HG03521 (cell line): Measurements from ENCODE around the gene BFSP2.
"Not testable (repeated sequence)": the region's sequence is repeated elsewhere in the genome, so short reads cannot be mapped to it uniquely, and the experiment has no call there.

Source experiments
- ATAC-seq: cut with Tn5 transposase; IDR thresholded peaks from one replicate; pipeline ENCODE4 v1.9.1; 2021; ENCODE audit warnings: mild to moderate bottlenecking, moderate library complexity; ENCODE audit not compliant: unreplicated experiment

Gene BFSP2

DNA sequence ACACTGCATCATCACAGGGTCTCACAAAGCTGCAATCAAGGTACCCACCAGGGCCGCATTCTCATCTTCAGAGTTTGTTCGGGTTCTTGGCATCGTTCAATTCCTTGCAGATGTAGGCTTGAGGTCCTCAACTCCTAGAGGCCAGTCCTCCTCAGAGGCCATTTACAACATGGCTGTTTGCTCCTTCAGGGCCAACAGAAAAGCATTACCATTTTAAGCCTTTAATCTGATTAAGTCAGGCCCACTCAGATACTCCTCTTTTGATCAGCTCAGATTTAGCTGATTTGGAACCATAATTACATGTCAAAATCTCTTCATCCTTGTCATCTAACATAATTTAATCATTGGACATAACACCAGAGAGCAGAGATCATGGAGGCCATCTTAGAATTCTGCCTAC lies 55.4 kb downstream of the BFSP2 start:
- ATAC-seq: no peak

DNA sequence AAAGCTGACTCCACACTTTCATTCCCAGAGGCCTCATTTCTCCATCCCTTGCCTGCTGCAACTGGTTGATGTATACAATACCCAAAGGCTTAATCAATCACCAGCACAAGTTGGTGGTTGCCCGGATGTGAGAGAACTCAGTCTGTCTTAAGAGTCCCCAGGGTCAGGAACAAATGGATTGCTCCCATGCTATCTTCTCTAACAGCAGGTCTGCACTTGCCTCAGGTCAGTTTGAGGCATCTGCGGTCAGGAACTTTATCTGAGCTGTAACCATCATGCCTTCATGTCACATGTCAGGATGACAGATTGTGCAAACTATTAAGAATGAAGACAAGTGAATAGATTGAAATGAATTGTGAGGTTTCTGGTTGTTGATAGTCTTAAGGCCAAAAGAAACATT lies 56.1 kb downstream of the BFSP2 start:
- no peak for ATAC-seq

DNA sequence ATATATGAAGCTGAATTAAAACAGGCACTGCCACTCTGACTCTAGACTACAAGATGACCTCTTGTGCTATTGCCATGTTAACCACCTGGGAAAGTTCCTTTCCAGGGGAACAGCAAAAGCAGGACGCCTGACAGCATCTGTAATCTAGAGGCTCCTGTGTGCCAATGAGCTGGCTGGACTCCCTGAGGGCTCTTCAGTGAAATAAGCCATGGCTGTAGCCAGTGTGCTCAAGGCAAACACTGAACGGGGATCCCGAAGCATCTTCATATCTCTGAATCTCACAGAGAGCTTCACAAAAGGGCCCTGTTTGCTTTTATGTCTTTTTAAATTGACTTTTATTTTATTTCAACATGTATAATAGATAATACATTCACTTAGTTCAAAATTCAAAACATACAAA lies 57.2 kb downstream of the BFSP2 start:
- ATAC-seq: no peak

DNA sequence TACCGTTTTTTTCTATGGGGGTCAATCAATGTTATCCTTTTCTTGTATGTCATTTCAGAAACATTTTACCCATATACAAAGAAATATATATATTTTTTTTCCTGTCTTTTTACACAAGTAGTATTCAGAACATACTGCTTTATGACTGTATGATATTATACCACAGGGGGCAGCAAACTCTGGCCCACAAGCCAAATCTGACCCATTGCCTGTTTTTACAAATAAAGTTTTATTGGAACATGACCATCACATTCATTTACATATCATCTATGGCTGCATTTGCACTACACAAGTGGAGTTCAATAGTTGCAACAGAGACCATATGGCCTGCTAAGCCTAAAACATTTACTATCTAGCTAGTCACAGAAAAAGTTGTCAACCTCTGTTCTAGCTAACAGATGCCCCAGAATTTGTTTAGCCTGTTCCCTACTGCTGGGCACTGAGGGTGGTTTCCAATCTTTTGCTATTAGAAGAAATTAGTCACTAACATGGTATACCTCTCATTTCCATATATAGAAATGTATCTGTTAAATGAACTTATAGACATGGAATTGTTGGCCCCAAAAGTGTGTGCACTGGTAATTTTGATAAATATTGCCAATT lies 57.7 kb downstream of the BFSP2 start:
- ATAC-seq: no peak

DNA sequence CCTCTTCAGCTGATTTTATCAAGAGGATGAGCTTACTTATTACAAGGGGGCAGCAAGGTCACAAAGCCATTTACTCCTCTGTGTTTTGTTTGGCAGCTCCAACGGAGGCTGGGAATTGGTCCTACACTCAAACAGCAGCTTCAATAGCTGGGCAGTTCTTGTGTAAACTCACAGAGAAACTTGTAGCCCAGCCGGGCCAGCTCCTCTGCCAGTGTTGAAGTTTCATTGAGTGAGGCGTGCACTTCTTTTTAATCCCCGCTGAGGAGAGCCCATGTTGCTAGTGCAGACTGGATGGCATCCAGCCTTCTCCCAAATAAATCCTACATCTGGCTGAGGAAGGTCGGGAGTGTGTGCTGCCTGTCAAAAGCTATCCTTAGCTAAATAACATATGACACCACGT lies 59.5 kb downstream of the BFSP2 start:
- ATAC-seq: no peak

DNA sequence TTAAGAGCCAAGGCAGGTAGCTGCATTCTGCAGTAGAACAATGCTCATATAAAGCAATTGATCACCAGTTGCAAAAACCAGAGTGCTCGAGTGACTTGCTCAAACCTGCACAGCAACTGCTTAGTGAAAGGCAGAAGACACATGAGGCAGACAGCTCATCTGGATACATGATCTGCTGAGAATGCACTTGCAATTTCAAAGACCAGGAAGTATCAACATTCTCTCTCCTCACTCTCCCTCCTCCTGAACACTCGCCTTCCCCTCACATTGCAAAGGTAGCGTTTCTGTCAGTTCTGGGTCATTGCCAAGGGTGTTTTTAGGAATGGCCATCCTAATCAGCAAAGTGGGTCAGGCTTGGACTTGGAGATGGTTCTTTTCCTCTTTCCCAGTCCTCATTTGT lies 61.0 kb downstream of the BFSP2 start:
- ATAC-seq: no peak

DNA sequence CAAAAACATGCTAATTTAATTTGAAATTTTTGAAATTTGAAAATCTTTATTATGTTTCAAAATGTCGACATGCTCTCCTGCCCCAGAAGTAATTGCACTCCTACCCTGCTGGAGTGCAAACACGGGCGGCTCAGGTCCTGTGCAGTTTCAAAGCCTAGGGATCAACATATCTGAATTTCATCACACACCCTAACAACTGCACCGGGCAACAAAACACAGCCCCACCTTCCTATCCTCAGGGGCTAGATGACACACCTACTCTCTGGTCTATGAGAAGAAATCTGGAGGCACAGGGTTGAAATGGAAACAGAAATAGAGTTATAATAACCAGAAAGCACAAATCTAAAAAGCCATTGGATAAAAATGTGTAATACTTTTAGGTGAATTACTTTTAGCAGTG lies 61.4 kb downstream of the BFSP2 start:
- ATAC-seq: no peak

DNA sequence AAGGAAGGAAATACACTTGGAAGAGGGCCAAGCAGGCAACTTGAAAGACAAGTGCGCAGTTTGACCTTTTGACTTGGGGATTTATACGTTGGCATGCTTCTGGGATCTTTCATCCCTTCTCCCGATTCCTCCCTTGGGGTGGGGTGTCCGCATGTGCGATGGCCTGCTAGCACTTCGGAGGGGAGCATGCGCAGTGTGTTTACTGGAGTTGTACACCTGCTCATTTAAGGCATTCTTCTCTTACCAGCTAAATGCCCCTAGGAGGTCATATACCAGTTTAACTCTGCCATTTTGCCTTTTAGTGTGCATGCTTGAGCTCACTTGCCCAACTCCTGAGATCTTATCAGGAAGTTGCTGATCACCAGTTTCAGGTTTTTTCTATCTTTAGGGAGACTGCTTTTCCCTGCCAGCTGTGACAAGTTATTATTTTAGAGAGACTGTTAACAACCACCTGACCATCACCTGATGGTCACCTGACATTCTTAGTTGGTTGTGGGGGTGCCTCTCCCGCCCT lies 63.5 kb downstream of the BFSP2 start:
- no peak for ATAC-seq

DNA sequence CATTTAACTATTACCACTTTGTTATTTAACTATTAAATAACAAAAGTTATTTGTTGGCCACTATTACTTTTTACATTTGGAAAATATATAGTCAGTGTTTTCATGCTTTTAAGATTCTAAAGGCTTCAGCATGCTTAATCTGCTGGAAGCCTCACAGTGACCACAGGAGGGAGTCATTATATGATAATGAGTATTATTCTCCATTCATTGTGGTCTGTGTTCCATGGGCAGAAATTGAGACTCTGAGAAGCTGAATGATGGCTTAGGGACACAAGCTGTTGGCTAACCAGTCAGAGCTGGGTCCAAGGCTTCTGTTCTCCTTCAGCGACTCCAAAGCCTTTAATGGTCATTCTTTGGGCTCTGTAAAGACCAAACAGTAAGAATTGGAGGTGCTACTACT lies 64.7 kb downstream of the BFSP2 start:
- no peak for ATAC-seq

DNA sequence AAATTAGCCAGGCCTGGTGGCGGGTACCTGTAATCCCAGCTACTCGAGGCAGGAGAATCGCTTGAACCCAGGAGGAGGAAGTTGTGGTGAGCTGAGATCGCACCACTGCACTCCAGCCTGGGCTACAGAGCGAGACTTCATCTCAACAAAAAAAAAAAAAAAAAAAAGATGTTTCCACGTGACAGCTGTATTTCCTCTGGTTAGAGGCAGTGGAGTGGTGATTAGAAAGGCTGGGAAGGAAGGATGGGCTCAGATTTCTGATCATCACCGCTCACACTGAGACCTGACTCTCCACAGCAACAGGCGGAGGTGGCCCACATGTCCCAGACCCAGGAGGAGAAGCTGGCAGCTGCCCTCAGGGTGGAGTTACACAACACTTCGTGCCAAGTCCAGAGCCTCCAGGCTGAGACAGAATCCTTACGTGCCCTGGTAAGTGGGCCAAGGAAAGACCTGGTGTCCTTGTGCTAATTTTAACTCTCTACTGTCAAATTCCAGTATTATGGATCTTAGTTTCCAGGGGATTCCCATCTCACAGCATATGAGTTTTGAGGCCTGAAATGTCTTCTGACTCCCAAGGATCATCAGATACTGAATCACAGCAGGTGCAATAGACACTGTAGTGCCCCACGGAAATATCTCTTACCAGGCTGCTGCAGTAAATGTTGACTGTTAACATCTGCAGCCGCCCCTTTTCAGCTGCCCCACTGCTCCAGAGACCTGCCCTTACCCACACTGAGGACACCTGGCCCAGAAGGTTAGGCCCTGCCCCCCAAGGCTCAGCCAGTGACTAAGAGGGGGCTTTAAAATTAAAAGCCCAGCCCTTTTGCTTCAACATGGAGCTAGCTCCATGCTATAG lies 66.9 kb downstream of the BFSP2 start:
- ATAC-seq: no peak

DNA sequence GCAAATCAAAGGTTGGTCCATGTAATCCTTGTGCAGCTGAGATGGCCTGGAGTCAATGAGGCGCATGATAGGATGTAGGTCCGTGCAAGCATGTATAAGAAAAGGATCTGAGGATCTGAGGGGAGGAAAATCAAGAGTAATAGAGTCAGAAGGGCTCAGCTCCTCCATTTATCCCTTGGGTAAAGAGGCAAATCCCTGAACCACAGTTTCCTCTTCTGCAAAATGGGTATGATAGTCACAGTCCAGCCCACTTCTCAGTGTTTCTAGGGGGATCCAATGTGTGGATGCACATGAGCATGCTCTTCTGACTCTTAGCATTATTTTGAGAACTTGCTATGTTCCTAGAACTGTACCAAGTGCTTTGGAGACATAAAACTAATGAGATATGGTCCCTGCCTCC lies 67.9 kb downstream of the BFSP2 start:
- no peak for ATAC-seq

DNA sequence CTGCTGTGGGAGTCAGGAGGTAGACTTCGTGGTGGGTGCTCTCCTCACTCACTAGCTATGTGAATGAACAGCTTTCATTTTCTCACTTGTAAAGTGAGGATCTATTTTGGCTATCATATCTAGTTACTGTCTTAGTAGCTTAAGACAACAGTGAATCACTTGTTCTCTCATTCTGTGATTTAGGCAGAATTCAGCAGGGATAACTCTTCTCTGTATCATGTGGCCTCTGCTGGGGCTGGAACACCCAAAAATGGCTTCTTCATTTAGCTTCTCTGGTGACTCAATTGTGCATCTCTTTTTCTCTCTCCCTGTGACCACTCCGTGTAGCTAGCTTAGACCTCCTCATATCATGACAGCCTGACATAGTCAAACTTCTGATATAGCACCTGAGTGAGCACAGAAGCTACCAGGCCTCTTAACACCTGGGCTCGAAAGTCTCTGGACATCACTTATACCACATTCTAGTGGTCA lies 68.4 kb downstream of the BFSP2 start:
- ATAC-seq: no peak

DNA sequence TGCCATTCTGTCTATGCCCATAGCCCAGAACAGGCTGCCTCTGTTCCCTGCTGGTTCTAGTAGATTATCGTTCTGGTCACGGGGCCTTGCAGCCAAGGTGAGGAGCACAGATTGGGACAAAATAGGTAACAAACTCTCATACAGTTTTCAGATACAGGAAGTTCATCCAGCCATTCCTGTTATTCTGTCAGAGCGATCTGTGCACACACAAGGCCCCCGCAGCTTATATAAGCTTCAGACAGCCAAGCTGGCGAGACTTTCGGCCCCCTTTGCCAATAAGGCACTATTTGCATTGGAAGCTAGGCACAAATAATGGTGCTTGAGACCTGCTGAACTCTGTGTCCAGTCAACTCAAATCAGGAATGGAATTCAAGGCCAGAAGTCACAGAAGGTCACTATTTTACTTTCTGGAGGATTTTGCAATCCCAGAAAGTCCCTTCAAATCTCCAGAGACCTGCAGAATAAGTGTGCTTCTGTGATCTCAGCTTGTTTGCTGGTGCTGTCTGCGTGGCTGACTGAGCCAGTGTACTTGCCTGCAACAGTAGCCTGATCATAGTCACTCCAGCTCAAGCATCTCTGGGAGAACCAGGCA lies 69.4 kb downstream of the BFSP2 start:
- no peak for ATAC-seq

DNA sequence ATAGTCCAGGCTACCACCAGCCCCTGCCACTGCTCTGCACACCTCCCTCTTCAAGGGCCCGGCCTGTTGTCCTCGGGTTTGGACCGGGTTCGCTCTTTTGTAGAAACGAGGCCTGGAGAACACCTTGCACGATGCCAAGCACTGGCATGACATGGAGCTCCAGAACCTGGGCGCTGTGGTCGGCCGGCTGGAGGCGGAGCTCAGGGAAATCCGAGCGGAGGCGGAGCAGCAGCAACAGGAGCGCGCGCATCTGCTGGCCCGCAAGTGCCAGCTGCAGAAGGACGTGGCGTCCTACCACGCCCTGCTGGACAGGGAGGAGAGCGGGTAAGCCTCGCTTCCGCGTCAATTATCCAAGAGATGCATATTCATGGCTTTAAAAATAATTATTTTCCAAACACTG lies 72.4 kb downstream of the BFSP2 start:
- no peak for ATAC-seq

DNA sequence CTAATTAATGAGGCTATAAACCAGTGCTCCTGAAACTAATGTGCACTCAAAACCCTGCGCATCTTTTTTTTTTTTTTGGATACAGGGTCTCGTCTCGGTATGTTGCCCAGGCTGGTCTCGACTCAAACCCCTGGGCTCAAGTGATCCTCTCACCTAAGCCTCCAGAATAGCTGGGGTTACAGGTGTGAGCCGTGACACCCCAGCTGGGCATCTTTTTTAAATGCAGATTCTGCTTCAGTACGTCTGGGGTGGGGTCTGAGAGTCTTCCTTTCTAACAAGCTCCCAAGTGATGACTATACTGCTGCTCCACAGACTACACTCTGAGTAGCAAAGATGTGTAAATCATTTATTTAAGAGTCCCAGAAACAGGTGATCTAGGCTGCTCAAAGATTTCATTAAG lies 73.0 kb downstream of the BFSP2 start:
- no peak for ATAC-seq

DNA sequence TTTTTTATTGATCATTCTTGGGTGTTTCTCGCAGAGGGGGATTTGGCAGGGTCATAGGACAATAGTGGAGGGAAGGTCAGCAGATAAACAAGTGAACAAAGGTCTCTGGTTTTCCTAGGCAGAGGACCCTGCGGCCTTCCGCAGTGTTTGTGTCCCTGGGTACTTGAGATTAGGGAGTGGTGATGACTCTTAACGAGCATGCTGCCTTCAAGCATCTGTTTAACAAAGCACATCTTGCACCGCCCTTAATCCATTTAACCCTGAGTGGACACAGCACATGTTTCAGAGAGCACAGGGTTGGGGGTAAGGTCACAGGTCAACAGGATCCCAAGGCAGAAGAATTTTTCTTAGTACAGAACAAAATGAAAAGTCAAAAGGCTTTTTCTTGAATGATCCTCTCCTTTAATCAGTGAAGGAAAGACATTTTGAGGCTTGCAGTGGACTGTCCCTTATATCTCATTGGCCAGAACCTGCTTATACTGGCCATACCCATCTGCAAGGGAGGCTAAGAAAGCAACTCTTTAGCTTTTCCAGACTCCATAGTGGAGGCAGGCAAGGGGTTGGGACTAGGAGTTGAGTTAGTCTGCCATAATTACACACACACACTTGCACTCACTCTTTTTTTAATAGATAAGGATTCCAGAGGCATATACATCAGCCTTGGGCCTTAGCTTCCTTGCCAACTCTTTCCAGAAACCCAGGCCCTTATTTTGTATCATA lies 73.8 kb downstream of the BFSP2 start:
- not testable (repeated sequence) for ATAC-seq

DNA sequence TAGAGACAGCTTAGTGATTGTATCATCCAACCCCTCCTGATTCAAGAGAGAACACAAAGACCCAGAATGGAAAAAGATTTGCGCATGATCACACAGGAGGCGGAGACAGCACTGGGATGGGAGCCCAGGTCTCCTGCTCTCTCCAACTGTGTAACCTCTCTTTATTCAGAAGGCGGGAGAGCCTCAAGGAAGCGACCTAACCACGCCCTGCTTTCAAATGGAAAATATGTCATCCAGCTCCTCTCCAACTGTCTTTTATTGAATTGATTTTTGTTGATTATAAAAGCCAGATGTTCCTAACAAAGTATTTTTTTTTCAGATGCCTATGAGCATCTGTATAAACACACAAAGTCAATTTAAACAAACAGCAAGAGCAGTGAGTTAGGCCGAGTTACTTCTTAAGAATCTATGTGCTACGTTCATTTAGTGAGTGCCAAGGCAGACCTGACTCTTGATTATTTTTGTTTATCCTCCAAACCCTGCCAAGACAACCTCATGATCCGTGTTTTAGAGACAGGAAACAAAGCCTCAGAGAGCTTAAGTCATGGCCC lies 74.5 kb downstream of the BFSP2 start:
- no peak for ATAC-seq

DNA sequence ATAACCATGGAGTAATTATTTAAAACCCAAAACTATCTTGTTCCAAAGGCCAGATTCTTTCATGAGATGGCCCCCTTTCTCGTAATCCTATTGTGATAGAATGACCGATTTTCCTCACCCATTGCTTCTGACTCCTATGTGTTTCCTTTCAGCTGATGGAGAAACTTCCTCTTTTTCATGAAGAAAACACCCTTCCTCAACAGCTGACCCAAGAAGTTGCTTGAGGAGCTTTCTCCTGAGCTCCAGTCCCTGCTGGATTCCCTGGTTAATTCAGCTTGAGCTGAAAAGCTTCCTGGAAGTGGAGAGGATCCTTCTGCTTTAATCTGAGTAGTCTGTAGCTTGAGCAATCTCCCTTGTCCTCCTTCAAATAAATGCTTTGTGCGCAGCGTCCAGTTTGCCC lies 75.0 kb downstream of the BFSP2 start:
- ATAC-seq: no peak

DNA sequence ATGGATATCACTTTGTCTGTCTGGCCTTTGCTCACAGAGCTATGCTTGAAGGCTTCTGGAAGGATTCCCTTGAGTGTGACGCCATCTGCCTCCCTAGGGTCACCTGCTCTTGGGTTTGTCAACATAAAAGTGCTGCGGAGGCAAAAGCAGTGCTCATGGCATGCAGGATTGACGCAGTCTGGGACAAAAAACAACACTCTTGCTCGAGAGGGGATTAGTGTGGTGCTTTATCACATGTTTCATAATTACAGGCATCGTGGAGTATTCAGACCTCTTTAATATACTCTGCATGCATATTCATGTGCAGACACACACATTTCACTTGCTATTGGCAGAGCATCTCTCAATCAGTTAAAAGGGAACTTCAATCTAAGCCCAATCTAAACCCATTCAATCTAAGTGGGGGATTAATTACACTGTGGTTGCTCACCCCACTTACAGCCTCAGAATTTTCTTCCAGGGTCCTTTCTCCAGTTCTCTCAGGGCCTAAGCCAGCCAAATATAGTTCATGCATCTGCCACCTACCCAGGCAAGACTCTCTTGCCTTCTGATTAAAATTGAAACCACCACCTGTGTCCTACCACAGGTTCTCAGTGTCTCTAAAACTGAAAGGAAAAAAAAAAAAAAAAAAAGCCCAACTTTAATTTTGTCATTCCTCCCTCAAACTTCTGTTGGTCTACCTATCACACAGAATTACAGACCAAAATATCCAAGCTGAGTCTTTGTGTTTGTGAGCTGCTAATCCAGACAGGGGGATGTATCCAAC lies 75.6 kb downstream of the BFSP2 start:
- ATAC-seq: peak; percentile 74

DNA sequence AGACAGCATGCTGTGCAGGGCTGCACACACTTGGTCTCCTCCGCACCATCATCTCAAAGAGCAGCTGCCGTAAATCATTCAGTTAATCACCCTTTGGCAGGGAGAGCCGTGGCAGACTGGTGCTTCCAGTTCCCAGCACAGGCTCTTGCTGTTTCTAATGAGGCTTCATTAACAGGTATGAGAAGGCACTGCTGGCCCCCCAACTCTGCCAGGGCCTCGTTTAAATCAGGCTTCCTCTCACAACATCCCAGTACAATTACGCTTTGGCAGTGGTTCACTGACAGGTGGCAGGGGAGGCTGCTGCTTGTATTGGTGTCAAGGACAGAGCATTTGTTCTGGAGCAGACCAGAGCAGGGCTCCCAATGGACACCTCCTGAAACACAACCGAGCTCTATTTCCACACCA lies 77.1 kb downstream of the BFSP2 start:
- ATAC-seq: no peak
